CMK (cell line): ENCODE measurements around the gene SASH1.

Experiments
- DNase-seq: peaks from one replicate; pipeline ENCODE4 v3.0.0-alpha.2; 2010; ENCODE audit warnings: low read depth

The SASH1 gene

GRCh38 chr6:148406579-148407371 is 64.1 kb downstream of the SASH1 start:
- DNase-seq, result no peak

- no peak for DNase-seq
These were observed 64.7 kb downstream of the SASH1 start for GRCh38 chr6:148407372-148407771.

- DNase-seq, result no peak
These were observed 70.9 kb downstream of the SASH1 start for GRCh38 chr6:148413321-148414091.

DNA sequence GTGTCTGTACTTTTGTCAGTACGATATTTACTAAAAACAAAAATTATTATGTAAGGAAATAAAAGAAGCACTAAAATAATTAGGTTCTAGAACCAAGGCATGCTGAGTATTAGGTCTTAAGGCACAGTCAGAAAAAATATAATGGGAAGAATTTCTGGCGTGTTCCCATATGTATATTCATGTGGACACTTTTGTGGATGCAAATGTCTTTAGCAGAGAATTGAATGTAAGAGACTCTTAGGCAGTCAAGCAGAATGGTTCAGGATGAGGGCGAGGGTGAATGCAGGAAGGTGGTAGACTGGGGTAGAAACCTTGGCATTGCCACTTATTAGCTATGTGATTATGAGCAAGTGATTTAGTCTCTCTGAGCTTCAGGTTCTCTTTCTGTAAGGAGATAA is 71.5 kb downstream of the SASH1 start:
- DNase-seq, result no peak

- no peak for DNase-seq
These were observed 72.2 kb downstream of the SASH1 start for GRCh38 chr6:148414836-148415235.

DNA sequence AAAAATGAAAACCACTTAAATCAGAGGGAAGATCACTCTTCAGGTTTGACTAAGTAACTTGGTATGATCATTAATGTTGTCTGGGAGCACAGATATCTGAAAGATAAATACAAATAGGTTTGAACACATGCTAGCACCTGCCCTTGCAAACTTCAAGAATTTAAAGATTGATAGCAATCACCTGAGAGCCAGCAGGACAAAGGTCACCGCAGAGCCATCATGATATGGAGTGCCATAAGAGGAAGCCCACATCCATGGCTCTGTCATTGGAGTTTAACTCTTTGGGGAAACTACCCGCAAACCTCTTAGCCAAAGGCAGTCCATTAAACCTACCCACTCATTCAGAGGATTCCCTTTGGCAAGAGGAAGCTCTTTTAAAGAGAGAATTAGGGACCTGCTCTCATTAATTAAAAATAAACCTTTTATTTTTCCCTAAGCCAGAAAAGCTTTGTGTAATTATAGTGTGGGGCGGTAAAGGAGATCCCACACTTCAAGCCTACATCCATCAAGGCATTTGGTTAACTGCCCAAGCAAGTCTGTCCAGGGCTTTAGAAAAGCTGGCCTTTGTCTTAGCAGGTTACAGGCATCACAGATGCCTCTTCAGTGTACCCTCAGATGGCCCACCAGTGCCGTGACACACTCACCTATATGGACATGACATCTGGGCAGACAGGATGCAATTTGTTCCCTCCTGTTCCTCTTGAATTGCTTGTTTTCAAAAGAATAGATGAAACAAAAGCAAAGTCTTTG is 73.0 kb downstream of the SASH1 start:
- DNase-seq, result no peak

DNA sequence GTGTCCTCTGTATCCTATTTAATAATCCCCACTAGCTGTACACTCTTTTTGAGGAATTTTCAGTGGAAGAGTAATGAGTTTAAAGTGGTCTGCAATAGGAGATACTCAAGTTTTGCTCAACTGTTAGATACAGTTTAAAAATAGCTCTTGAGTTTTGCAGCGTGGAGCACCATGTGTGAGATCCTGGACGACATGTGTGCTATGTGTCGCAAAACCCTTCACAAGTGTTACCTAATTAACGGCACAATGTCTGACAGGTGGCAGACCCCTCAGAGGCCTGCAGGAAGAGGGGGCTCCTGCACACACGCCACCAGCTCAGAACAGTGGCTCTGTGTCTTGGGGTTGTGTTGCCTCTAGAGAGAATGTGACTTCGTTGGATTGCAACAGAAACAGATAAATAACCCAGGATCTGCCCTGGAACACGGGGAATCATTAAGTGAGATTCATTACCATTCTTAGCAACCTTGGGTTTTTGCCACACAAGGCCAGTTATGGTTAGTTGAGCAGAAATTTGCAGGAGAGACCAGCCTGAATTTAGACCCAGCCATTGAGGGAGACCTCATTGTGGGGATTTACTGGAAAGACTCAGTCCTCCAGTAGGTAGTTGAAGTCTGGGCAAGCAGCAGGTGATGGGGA is 73.8 kb downstream of the SASH1 start:
- no peak for DNase-seq

GRCh38 chr6:148417045-148417444 is 74.4 kb downstream of the SASH1 start:
- DNase-seq, result no peak

DNA sequence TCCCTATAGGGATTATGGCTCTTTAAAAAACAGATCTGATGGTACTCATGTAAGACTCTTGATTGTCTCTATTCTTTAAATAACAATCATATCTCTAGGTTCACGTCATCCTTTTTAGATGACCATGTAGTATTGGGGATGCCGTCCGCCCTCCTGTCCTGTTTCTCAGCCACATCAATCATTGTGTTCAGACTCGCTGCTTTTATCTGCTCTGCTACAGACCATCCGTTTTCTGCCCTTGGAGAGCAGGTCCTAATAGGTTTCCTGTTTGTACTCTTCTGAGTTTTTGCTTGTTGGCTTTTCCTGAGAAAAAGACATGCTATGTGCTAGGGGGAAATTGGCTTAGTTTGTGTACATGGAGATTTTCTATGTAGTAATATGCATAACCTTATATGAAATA is 76.8 kb downstream of the SASH1 start:
- no peak for DNase-seq

DNA sequence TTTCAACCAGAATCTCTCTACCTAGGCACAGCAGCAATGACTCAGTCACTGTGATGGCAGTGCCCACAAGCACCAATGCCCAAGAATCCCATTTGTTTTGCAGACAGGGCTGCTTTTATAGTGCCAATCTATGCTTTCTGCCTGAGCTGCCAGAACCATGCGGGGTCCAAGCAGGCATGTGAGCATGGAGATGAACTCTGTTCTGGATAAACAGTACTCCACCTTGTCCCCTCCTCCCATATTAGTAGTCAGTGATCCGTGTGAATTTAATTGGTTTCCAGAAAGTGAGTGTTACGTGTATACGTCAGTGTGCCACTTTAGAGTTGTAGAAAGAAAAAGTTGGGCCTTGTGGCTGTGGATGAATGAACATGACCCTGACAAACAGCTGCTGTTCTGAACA is 79.4 kb downstream of the SASH1 start:
- no peak for DNase-seq

GRCh38 chr6:148423133-148423532 is 80.5 kb downstream of the SASH1 start:
- DNase-seq, result no peak

DNA sequence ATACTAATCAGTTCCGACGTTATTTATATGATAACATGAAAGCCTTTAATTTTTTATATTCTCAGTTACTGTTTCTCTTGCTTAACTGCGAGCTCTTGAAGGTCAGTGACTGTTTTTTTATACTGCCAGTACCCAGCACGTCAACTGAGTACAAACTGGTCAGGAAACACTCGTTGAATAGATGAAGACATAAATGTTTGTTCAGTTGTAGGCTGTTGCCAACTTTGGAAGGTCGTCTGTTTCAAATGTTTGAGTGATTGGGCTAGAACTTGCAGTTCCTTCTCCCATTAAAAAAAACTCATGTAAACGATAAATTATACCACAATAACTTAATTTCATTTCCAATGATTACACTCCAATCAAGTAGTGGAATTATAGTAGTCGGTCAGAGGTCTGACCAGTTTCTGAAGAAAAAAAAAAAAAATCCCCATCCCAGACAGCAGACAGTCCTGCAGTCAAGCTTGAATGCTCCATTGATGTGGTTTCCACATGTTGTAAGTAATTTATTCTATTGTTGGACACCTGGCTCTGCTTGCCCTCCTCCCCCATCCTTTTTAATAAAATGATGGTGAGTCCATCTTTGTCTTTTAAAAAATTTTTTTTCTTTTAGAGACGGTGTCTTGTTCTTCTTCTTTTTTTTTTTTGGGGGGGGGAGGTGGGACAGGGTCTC is 81.1 kb downstream of the SASH1 start:
- no peak for DNase-seq

DNA sequence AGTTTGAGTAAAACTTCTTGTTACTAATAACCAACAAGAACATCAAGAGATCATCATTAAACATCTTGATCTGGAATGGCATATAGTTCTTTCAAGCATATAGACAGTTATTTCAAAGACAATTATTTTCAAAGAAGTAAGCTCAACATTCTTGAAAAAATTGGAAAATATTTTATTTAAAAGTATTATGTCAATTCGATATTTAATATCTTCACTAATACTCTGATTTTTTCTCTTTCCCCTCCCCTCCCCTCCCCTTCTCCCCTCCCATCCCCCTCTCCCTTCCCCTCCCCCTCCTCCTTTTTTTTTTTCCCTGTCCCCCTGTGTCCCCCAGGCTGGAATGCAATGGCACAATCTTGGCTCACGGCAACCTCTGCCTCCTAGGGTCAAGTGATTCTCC is 82.8 kb downstream of the SASH1 start:
- DNase-seq, result no peak

DNA sequence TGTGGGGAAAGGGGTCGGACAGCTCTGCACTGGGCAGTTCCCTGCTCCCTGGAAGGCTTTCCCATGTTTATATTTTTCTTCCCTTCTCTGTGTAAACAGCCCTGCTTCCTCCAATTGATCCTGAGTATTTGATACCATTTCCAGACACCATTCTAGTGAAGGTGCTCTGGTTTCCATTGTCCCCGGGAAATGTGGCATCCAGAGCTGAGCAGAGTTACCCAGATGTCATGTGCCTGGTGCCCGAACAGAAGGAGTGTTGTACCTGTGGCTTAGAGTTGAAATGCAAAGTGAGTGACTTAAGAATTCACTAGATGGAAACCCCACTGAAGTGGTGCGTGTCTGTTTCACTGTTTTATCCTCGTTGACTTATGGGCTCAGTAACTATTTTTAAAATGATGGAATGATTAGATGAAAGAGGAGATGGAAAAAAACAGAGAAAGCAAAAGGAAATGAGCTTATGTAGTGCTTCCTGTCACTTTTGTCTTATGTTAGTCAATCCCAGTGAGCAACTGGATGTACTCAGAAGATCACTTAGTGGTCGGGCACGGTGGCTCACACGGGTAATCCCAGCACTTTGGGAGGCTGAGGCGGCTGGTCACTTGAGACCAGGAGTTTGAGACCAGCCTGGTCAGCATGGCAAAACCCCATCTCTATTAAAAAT is 83.8 kb downstream of the SASH1 start:
- DNase-seq, result no peak

- no peak for DNase-seq
These were observed 84.7 kb downstream of the SASH1 start for GRCh38 chr6:148427333-148427732.

DNA sequence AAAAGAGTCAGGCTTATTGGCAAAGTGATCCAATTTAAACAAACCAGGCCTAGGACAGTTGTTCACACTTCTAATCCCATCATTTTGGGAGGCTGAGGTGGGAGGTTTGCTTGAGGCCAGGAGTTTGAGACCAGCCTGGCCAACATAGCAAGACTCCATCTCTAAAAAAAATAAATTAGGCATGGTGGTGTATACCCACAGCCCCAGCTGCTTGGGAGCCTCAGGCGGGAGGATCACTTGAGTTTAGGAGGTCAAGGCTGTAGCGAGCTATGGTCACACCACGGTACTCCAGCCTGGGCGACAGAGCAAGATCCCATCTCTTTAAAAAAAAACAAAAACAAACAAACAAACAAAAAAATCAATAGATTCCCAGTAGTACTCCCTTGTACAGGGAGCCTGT is 86.8 kb downstream of the SASH1 start:
- no peak for DNase-seq

- no peak for DNase-seq
These were observed 88.3 kb downstream of the SASH1 start for GRCh38 chr6:148430897-148431296.

DNA sequence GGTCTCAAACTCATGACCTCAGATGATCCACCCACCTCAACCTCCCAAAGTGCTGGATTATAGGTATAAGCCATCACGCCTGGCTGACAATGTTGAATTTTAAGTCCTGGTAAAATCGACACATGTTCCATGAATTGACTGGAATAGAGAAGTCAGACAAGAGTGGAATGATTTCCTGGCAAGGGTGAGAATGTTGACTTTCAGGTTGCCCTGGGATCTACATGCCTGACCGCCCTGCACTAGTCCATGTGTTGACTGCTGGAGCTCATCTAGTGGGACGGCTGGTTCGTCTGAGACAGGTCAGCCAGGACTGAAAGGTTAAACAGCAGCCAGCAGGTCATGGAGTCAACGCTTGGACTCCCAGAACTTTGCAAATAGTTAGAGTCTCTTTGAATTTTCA is 88.8 kb downstream of the SASH1 start:
- no peak for DNase-seq

GRCh38 chr6:148431840-148432239 is 89.2 kb downstream of the SASH1 start:
- DNase-seq, result no peak

DNA sequence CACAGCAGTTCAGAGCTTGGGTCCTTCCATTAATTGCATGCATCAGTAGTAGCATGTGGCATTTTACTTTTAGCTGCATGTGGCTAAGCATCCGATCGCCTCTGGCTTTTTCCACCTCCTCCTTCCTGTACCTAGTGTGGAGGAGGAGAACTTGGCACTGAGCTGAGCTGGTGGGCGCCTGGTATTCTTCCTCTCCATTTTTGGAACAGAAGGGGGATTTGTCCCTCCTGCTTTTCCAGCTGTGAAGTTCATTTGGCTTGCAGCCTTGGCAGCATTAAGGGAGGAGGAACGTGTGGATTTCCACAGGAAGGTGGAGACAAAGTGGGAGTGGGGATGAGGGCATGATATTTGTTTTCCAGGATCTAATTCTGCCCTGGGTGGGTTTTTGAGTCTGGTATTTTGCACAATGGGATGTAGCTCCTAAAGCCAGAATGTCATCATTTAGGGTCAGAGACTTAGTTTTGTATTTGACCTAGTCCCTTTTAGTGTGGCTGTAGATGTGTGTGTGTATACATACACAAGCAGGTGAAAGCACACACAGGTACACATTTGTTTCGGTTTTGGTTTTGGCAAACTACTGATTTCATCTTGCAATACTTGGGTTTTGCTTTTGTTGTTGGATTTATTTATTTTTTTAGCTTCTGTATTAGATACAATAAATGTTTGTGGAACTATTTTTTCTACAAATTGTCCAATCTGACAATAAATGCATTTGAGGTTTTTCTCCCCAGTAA is 90.0 kb downstream of the SASH1 start:
- DNase-seq, result no peak

- DNase-seq, result no peak
These were observed 92.7 kb downstream of the SASH1 start for GRCh38 chr6:148435386-148435785.
